Measurements from ENCODE around the gene RTN4R. TPM values are rescaled to one million over a fixed set of nuclear protein-coding genes. Genes with fewer than 3 reads are reported as not detected.

The RTN4R gene
- total RNA-seq, 1 experiment from 2014 or later = 12.2 TPM

- TF ChIP-seq CTCF (conservative IDR thresholded peaks at IDR 0.05; ENCODE audit: low read depth, low read length) (no peak), EZH2phosphoT487 (IDR thresholded peaks at IDR 0.05; ENCODE audit: borderline replicate concordance, low read length) (no peak), EZH2 (IDR thresholded peaks at IDR 0.05; ENCODE audit: low read length, unreplicated experiment) (no peak)
- H3K4me1 ChIP-seq (ENCODE audit: insufficient read depth, low read length) = no peaks in the 10 kb centered on the region
- ATAC-seq (no peak), DNase-seq (no peak)
- no peak overlapping the region for H3K4me2 ChIP-seq (ENCODE audit: low read length)
- no peak overlapping the region for H3K4me3 ChIP-seq (ENCODE audit: low read length)
- H2AFZ ChIP-seq (ENCODE audit: low read length) = no peak overlapping the region
- ChIA-PET CTCF (no interaction called here), POLR2A (ENCODE audit: unreplicated experiment) (no interaction called here)
- no peaks in the 10 kb centered on the region for H3K79me2 ChIP-seq (ENCODE audit: low read length)
- no peaks in the 10 kb centered on the region for H3K9me2 ChIP-seq (replicated peaks; ENCODE audit: low read length)
- H3K27ac ChIP-seq (ENCODE audit: low read length) = no peak overlapping the region
- BruUV-seq (replicated peaks) = no TSS peak
- no peaks in the 10 kb centered on the region for H4K20me1 ChIP-seq (ENCODE audit: low read length)
- H3K36me3 ChIP-seq (ENCODE audit: low read depth, low read length) = no peaks in the 10 kb centered on the region
- H3K27me3 ChIP-seq (ENCODE audit: low read length) = no peaks in the 10 kb centered on the region
- H3K9ac ChIP-seq (ENCODE audit: low read length) = no peak overlapping the region
- no peaks in the 10 kb centered on the region for H3F3A ChIP-seq (ENCODE audit: low read length, unreplicated experiment)
- no peaks in the 10 kb centered on the region for H3K9me3 ChIP-seq (ENCODE audit: low read length)
- intact Hi-C loops (cut with micrococcal nuclease) = no loop called here
Observed at GRCh38 chr22:20219667-20220628, 48.2 kb downstream of the RTN4R start.

- intact Hi-C loops (cut with micrococcal nuclease) = no loop called here
- H3K4me3 ChIP-seq (ENCODE audit: low read length) = no peak overlapping the region
- POLR2A ChIA-PET (ENCODE audit: unreplicated experiment) = no interaction called here
- H3K4me1 ChIP-seq (ENCODE audit: insufficient read depth, low read length) = no peaks in the 10 kb centered on the region
- DNase-seq (no peak), ATAC-seq (no peak)
- H3K4me2 ChIP-seq (ENCODE audit: low read length) = no peak overlapping the region
- H2AFZ ChIP-seq (ENCODE audit: low read length) = no peak overlapping the region
- CTCF ChIA-PET = no interaction called here
- H3K79me2 ChIP-seq (ENCODE audit: low read length) = no peaks in the 10 kb centered on the region
- H3F3A ChIP-seq (ENCODE audit: low read length, unreplicated experiment) = no peaks in the 10 kb centered on the region
- no peaks in the 10 kb centered on the region for H3K36me3 ChIP-seq (ENCODE audit: low read depth, low read length)
- no TSS peak for BruUV-seq (replicated peaks)
- no peaks in the 10 kb centered on the region for H4K20me1 ChIP-seq (ENCODE audit: low read length)
- H3K27ac ChIP-seq (ENCODE audit: low read length) = no peak overlapping the region
- no peaks in the 10 kb centered on the region for H3K9me3 ChIP-seq (ENCODE audit: low read length)
- no peaks in the 10 kb centered on the region for H3K9me2 ChIP-seq (replicated peaks; ENCODE audit: low read length)
- TF ChIP-seq EZH2 (IDR thresholded peaks at IDR 0.05; ENCODE audit: low read length, unreplicated experiment) = no peak
- TF ChIP-seq EZH2phosphoT487 (IDR thresholded peaks at IDR 0.05; ENCODE audit: borderline replicate concordance, low read length) = no peak
- TF ChIP-seq CTCF (conservative IDR thresholded peaks at IDR 0.05; ENCODE audit: low read depth, low read length) = no peak
- H3K9ac ChIP-seq (ENCODE audit: low read length) = no peak overlapping the region
- H3K27me3 ChIP-seq (ENCODE audit: low read length) = no peaks in the 10 kb centered on the region
Observed at GRCh38 chr22:20218987-20219386, 49.1 kb downstream of the RTN4R start.

GRCh38 chr22:20218326-20218872, 49.7 kb downstream of the RTN4R start:
- Histone ChIP-seq H4K20me1 (ENCODE audit: low read length) (no peaks in the 10 kb centered on the region), H3K36me3 (ENCODE audit: low read depth, low read length) (no peaks in the 10 kb centered on the region), H3K4me1 (ENCODE audit: insufficient read depth, low read length) (no peaks in the 10 kb centered on the region), H3K9ac (ENCODE audit: low read length) (no peak overlapping the region), H3K9me2 (replicated peaks; ENCODE audit: low read length) (no peaks in the 10 kb centered on the region), H3K27ac (ENCODE audit: low read length) (no peak overlapping the region), H3K27me3 (ENCODE audit: low read length) (no peaks in the 10 kb centered on the region), H3K4me2 (ENCODE audit: low read length) (no peak overlapping the region), H2AFZ (ENCODE audit: low read length) (no peak overlapping the region), H3K4me3 (ENCODE audit: low read length) (no peak overlapping the region), H3K9me3 (ENCODE audit: low read length) (no peaks in the 10 kb centered on the region), H3F3A (ENCODE audit: low read length, unreplicated experiment) (no peaks in the 10 kb centered on the region), H3K79me2 (ENCODE audit: low read length) (no peaks in the 10 kb centered on the region)
- DNase-seq = no peak
- ChIA-PET POLR2A (ENCODE audit: unreplicated experiment) (no interaction called here), CTCF (no interaction called here)
- BruUV-seq (replicated peaks) = no TSS peak
- intact Hi-C loops (cut with micrococcal nuclease) = no loop called here
- ATAC-seq = no peak
- TF ChIP-seq EZH2phosphoT487 (IDR thresholded peaks at IDR 0.05; ENCODE audit: borderline replicate concordance, low read length) = no peak
- TF ChIP-seq CTCF (conservative IDR thresholded peaks at IDR 0.05; ENCODE audit: low read depth, low read length) = no peak
- TF ChIP-seq EZH2 (IDR thresholded peaks at IDR 0.05; ENCODE audit: low read length, unreplicated experiment) = no peak

Data from PC-3 (cell line).